GM10847 (cell line): ENCODE measurements around the gene PDCD4.

Experiments used
- POLR2A ChIP-seq: IDR thresholded peaks from 2 replicates; pipeline ENCODE4 v1.6.1; 2011; ENCODE audit not compliant: insufficient read length; ENCODE audit errors: extremely low read depth

The PDCD4 gene

DNA sequence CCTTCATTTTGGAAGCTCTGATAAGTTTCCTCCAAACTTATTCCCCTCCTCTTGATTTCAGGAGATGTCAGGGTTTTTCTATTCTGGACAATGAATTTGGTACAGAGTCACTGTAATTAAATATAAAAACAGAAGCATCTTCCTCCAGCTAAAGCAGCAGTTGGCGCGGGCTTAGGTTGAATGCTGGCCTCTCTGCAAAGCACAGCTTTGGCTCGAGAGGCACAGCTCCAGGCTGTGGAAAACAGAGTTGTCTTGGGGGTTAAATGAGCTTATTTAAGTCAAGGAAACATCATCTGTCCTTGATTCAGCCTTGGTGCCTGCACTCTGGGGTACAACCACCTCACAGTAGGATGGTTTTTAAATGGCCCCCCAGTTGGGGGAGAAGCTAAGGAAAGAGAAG lies 35.0 kb upstream of the PDCD4 start:
- no peak for TF ChIP-seq POLR2A

DNA sequence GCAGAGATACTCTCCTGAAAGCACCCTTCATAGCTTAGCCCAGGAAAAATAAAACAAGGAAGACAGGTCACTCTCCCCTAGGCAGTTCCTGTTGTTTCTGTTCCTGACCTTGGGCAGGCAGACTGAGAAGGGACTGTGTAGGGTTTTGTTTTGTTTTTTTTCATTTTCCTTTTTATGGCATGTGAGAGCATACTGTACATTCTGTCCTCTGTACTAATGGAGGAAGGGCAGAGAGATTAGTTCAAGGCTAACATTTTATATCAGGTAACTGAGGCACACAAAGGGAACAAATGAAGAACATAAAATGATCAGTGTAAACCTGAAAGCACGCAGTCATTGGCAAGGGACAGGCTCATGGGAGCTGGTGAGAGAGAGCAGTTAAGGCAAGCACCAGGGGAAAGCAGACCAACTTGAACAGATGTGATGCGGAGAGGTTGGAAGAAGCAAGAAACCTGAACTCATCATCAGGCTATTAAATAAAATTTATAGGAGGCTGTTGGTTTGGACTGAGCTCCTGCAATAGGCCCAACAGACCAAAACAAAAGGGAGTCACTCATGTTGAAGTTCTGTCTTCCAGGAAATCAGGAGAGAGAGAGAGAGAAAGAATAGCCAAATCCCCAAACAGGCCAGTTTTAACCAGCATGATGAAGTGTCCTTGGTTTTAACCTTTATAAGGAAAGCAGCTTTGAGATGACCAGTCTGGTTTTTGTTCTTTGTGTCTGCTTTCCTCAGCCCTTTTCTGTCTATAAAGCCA lies 34.1 kb upstream of the PDCD4 start:
- no peak for TF ChIP-seq POLR2A

DNA sequence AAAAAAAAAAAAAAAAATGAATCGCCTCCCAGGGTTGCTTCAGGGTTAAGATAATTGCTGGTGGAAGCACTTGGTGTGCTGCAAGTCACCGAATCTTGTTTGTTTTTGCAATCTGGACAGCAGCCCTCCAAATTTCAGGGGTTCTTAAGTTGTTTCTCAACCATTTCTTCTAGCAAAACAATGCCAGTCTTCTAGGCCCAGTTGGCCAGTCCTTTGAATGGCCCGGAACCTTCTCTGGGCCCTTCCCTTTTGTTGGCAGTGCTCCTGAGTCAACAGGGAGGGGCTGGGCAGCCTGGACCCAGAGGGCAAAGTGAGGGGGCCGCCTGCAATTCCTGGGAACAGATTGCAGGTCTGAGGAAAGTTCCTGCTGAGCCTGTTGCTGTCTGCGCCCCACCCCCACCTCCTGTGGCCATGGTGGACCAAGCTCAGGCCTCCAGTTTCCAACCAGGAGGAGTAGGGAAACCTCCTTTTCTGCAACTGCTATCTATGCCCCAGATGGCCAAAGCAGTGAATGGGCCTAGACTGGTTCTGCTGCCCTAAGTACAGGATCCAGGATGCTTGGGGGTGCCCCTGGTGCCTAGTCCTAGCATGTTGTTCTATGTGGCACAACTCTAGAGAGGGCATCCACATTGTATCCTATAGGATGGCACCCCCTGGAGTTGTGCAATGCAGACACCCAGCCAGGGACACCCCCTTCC lies 31.4 kb upstream of the PDCD4 start:
- TF ChIP-seq POLR2A, result no peak

DNA sequence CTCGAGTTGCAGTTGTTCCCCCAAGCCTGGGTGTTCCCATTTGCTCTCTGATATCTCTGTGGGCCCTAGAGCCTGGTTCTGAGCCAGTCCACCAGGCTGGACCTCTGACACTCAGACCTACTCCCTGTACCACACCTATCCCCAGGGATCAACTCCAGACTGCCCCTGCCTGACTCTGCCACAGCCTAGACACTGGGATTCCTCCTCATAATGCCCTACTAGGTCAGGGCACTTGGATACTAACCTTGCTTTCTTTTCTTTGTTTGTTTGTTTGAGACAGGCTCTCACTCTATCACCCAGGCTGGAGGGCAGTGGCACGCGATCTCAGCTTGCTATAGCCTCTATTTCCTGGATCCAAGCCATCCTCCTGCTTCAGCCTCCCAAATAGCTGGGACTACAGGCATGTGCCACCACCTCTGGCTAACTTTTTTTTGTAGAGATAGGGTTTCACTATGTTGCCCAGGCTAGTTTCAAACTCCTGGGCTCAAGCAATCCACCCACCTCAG lies 30.8 kb upstream of the PDCD4 start:
- no peak for TF ChIP-seq POLR2A

DNA sequence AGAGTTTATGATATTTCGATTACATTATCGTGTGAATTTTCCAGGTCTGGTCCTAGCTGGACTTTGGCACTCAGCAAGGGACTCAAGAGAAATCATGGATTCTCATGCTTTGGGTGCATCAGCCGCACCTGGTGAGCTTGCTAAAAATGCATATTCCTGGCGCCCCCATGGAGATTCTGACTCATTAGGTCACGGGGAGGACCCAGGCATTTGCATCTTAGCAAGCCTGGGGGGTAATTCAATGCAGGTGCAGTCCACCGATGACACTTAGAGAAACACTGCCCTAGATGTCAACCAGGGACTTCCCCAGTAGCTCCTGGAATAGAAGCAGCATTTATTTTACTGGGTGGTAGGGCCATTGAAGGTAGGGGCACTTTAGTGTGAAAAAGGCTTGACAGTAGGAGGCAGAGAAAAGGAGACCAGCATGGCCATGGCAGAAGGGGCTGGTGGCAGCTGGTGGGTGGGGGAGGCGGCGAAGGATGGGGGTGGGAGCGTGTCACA lies 29.9 kb upstream of the PDCD4 start:
- peak; percentile 25 for TF ChIP-seq POLR2A

DNA sequence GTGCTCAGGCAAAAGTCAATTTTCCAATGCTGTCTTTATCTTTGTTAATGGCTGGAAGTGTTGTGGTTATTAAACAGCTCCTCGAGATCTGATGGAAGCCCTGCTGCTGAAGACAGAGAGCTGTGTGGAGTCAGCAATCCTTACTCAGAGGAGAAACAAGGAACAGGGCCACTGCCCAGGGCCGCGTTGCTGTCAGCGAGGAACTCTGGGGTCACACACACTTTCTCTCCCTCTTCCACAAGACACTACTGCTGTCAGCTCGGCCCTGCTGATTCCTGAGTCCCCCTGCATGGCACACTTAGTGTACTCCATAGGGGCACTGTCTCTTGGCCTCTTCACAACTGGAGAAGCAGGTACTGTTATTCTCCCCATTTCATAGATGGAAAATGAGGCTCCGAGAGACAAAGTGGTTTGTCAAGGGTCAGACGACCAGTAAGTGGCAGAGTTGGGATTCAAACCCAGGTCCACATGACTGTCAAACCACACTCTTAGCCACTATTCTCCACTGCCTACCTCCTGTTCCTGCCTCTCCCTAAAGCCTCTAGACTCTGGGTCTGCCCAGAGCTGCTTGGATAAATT lies 29.3 kb upstream of the PDCD4 start:
- no peak for TF ChIP-seq POLR2A

DNA sequence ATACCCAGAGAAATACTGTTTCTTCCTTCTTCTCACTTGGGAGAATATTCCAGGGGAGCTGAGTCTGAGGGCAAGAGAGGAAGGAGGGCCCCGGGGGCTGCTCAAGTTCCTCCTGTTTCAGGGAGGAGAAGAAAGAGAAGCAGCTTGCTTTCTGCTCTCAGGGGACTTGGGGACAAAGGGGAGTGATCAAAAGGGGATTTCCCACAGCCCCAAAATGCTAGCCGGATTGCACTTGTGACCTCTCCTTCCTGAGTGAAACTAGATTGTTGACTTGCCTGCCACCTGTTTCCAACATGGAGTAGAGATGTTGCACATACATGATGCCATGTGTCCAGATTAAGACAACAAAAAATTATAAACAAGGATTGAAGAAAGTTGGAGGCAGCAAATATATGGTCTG lies 28.7 kb upstream of the PDCD4 start:
- no peak for TF ChIP-seq POLR2A

DNA sequence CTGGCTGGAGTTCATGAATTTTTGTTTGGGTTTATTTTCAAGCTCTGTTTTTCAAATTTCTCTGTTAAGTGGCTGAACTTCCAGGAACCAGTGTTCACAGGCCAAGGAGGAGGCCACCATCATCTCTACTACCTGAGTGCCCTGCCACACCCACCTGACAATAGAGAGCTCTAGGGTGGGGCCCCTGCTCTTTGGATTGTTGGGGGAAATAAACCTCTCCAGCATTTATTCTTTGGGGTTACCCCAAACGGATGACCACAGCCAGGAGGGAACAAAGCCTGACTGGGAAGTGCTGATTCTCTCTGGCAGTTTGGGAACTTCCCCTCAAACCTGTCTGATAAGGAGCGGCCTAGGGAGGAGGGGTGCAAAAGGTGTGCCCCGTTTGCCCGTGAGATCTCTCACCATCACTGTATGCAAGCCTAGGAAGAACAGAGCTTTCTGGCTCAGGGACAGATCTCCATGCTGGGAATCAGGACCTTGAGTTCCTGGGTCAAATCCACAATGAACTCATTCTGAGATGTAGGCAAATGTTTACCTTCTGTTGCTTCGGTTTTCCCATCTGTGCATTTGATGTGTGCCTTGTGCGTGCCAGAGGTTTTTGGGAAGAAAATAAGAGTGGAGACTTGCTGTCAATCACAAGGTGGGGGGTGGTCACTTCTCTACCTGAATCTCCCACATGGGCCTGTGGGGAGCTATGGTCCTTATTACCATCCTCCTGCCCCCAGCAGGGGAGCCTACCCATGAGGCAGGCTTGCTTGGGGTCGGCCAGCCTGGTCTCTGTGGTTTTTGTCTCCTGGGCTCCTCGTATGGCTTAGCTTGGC lies 27.7 kb upstream of the PDCD4 start:
- no peak for TF ChIP-seq POLR2A

DNA sequence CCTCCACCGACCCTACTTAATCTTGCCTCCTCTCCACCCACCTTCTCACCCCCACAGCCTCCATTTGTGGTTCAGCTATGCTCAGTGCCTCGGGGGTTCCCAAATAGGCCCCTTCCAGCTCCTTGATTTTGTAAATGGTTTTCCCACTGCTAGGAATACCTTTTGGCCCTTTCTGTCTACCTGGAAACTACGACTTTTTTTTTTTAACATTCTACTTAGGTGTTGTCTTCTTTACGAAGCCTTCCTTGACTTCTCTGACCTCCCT lies 27.2 kb upstream of the PDCD4 start:
- no peak for TF ChIP-seq POLR2A

DNA sequence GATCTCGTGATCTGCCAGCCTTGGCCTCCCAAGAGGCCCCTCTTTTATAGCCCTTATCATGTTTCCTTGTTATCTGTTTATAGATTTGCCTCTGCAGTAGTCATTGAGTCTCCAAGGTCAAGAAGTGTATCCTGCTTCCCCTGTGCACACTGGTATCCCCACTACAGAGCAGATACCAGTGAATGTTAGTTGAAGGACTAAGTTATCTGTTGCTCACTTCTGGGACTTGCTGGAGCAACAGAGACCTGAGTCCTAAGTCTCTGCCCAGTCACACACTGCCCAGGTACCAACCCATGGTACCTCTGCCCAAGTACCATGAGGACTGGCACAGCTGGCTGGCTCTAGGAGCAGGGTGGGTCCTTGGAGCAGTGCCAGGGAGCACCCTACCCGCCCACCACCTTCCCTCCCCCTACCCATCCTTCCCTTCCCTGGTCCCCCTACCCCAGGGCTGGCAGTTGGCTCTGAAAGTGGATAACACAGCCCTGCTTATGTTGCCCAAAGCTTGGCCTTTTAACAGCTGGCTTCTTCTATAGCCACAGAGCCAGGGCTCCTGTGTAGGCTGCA lies 26.5 kb upstream of the PDCD4 start:
- TF ChIP-seq POLR2A, result no peak

DNA sequence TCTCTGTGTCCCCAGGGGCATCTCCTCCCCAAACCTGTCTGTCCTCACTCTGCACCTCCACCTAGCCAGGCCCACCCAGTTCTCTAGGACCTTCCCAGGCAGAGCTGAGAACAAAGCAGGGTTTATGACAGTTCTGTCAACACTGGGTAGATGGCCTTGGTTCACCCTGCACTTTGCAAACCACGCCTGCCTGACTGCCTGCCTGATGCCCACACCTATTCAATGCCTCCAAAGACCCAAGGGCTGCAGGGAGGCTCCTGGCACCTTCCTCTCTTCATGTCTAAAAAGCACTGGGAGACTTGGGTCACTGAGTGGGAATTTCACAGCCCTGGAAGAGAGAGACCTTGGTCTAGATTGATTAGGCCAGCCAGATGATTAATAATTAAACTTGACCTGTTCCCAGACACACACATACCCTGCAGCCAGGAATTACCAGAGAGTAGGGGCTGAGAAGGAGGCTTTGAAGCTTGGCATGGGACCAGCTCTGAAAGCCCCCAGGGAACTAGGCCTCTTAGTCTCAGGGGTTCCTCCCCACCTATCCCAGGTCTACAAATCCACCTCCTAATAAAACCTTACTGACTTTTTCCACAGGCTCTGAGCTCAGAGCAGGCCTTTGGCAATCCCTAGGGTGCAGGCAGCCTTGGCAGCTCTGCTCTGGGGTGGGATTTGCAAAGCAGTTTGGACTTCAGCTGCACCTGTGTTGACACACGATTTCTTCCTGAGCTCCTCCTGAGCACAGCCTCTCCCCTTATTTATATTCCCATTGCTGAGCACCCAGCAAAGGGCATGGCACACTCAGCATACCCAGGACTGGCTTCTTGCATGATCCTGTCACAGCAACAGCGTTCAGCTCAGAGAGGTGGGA lies 25.7 kb upstream of the PDCD4 start:
- no peak for TF ChIP-seq POLR2A

DNA sequence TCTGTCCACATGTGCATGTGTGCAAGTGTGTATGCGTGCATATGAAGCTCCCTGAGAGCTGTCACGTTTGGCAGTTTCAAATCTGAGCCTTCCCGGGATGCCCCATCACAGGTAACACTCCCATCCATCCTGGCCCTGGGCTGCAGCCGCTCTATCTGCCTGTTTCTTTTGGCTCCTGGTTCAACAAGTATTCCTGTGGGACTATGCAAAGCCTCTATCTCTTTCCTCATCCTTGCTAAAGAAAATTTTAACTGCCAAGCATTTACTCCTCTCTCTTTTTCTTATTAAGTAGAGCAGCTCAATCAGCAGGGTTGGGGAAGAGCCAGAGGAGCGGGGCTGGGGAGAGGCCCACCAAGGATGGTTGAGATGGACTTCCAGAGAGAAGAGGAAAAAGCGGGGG lies 24.4 kb upstream of the PDCD4 start:
- no peak for TF ChIP-seq POLR2A

DNA sequence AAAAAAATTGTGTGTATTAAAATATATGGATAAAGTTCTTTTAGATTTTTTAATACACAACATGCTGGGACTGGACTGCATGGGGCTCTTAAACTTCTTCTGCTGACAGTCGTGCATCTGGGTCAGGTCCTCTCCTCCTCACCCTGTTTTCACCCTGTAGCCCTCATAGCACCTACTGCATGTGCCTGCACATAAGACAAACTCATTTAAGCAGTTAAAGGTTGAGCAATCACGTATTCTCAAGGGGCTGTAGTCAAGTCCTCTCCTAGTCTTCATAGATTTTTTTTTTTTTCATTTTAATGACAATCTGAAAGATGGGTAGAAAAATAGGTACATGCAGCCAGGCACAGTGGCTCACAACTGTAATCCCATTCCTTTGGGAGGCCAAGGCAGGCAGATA lies 23.6 kb upstream of the PDCD4 start:
- TF ChIP-seq POLR2A, result no peak

DNA sequence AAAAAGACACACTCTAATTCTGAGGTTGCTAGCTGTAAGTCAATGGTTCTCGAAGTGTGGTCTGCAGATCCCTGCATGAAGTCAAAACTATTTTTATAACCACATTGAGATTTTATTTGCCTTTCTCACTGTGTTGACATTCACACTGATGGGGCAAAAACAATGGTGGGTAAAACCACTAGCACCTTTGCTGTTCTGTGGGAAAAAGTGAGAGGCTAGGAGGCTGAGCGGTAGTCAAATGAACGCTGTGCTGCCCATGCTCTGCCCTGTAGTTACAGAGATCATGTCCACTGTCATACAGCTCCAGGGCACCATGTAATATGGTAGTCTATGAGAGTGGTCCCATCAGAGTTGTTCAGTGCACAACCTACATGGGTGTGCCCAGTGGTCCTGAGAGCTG lies 21.6 kb upstream of the PDCD4 start:
- TF ChIP-seq POLR2A, result no peak

DNA sequence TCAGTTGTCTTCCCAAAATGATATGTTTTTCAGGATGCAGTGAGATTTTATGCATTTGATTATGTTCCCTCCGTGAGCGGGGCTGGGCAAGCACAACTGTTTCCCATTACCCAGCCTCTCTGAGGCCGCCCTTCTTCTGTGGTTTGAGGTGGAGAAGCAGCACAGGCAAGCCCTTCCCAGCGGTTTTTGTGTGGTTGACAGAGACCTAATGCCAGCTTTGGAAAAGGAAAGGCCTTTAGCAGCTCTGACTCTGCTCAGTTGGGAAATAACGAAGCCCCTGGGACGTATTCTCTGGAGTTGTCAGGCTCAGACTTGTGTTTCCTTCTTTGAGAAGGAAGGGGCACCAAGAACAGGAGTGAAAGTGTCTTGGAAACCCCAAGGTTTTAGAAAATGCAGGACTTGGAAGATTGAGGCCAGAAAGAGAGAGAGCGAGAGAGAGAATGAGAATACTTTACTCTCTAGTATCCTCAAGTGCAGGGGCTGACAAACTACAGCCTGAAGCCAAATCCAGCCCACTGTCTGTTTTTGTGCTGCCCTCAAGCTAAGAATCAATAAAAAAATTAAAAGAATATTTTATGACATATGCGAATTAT lies 20.6 kb upstream of the PDCD4 start:
- TF ChIP-seq POLR2A, result no peak
